Endothelial cell of umbilical vein (primary cell): ENCODE results near the gene NEDD4. TPM values are rescaled to one million over a fixed set of nuclear protein-coding genes. Genes with fewer than 3 reads are reported as not detected.

Source experiments
- BruUV-seq: library from RNA; stranded (reverse); fragments of 400-500 nt; replicated peaks from 2 replicates; lab custom pipeline; 2021; lab: Mats Ljungman, UMichigan
- CTCF ChIA-PET: fragments of 300-600, 350-600 bp; sonication (Branson Sonifier 250); formaldehyde crosslinking; loops from one replicate; lab custom pipeline; 2021; ENCODE audit warnings: antibody characterized with exemption, inconsistent platforms; lab: Charles Lee
- POLR2A ChIA-PET: fragments of 300-600, 350-600 bp; sonication (Branson Sonifier 250); formaldehyde crosslinking; loops from one replicate; lab custom pipeline; 2021; ENCODE audit warnings: antibody characterized with exemption, inconsistent platforms; lab: Charles Lee
- DNase-seq: peaks from one replicate; pipeline ENCODE4 v3.0.0-alpha.2; 2011; ENCODE audit warnings: low read depth, low spot score
- FAIRE-seq: peaks from 2 replicates; lab custom pipeline; 2011; peaks lifted over from hg19 to GRCh38; lab: Jason Lieb, UNC
- H2AFZ ChIP-seq: 2 replicates; pipeline ENCODE4 v1.6.0; 2012; ENCODE audit warnings: low read depth, low read length, control low read depth, inconsistent platforms
- H3K27ac ChIP-seq: 2 replicates; pipeline ENCODE4 v1.5.1; 2011; ENCODE audit warnings: low read depth, mild to moderate bottlenecking, control low read depth, low read length, moderate library complexity; ENCODE audit not compliant: insufficient read depth
- H3K27me3 ChIP-seq, 2 experiments: 2 replicates each; pipeline versions ENCODE4 v1.6.0 to v1.6.1; 2011; ENCODE audit warnings: low read length in 2 of 2, mixed read lengths in 1 of 2; ENCODE audit not compliant: control insufficient read depth in 2 of 2, insufficient read depth in 2 of 2
- H3K36me3 ChIP-seq, 2 experiments: 2 replicates in 1 of 2; 3 replicates in 1 of 2; pipeline ENCODE4 v1.5.1; 2011; ENCODE audit warnings: low read length in 2 of 2, mild to moderate bottlenecking in 1 of 2, moderate library complexity in 1 of 2; ENCODE audit not compliant: control insufficient read depth in 2 of 2, insufficient read depth in 2 of 2; ENCODE audit errors: extremely low read depth in 1 of 2
- H3K4me1 ChIP-seq: 3 replicates; pipeline ENCODE4 v1.5.1; 2011; ENCODE audit warnings: mild to moderate bottlenecking, low read length; ENCODE audit not compliant: control insufficient read depth, insufficient read depth; ENCODE audit errors: extremely low read depth
- H3K4me2 ChIP-seq: 2 replicates; pipeline ENCODE4 v1.6.1; 2011; ENCODE audit warnings: low read length, control low read depth, mixed read lengths; ENCODE audit not compliant: insufficient read depth
- H3K4me3 ChIP-seq, 3 experiments: fragments of 200-600 bp in 1 of 3; sonication (generic), shearing (Covaris generic) in 1 of 3; replicated peaks in 1 of 3; 2 replicates each; pipeline ENCODE4 v1.5.1; 2011 to 2016; ENCODE audit warnings: control low read depth in 3 of 3, low read length in 3 of 3, mild to moderate bottlenecking in 2 of 3, inconsistent platforms in 1 of 3, low read depth in 1 of 3, moderate library complexity in 1 of 3; ENCODE audit not compliant: insufficient read depth in 1 of 3
- H3K79me2 ChIP-seq: 2 replicates; pipeline ENCODE4 v1.6.0; 2012; ENCODE audit warnings: low read length, inconsistent platforms; ENCODE audit not compliant: control insufficient read depth, insufficient read depth
- H3K9ac ChIP-seq: replicated peaks from 2 replicates; pipeline ENCODE3; 2011; ENCODE audit warnings: low read length, control low read depth; ENCODE audit not compliant: insufficient read depth; ENCODE audit errors: extremely low read depth
- H3K9me1 ChIP-seq: replicated peaks from 3 replicates; pipeline ENCODE4 v1.6.0; 2011; ENCODE audit warnings: mild to moderate bottlenecking, low read length; ENCODE audit not compliant: control insufficient read depth, insufficient read depth; ENCODE audit errors: extremely low read depth
- H3K9me3 ChIP-seq: replicated peaks from 2 replicates; pipeline ENCODE4 v1.5.1; 2012; ENCODE audit warnings: low read length, inconsistent platforms; ENCODE audit not compliant: control insufficient read depth, insufficient read depth
- H4K20me1 ChIP-seq: replicated peaks from 2 replicates; pipeline ENCODE3; 2011; ENCODE audit warnings: mild to moderate bottlenecking, low read length; ENCODE audit not compliant: control insufficient read depth, insufficient read depth; ENCODE audit errors: extremely low read depth
- CTCF ChIP-seq, 2 donors: IDR thresholded peaks; 1 replicate in 1 of 2; 2 replicates in 1 of 2; pipeline ENCODE4 v1.5.1; 2011; ENCODE audit warnings: low read length in 2 of 2, mild to moderate bottlenecking in 2 of 2, moderate library complexity in 2 of 2, control low read depth in 1 of 2, inconsistent platforms in 1 of 2, low read depth in 1 of 2; ENCODE audit not compliant: insufficient read depth in 1 of 2; ENCODE audit errors: extremely low read depth in 1 of 2
- EZH2 ChIP-seq: IDR thresholded peaks from 2 replicates; pipeline ENCODE4 v1.6.1; 2012; ENCODE audit warnings: borderline replicate concordance, low read depth, mild to moderate bottlenecking, moderate library complexity, low read length, inconsistent platforms; ENCODE audit not compliant: severe bottlenecking
- FOS ChIP-seq: IDR thresholded peaks from 2 replicates; pipeline ENCODE4 v1.6.1; 2011; ENCODE audit warnings: mild to moderate bottlenecking, low read length, moderate library complexity, borderline replicate concordance; ENCODE audit not compliant: insufficient read depth
- GATA2 ChIP-seq: IDR thresholded peaks from 2 replicates; pipeline ENCODE4 v1.7.0; 2011; ENCODE audit warnings: low read depth, mild to moderate bottlenecking, moderate library complexity, mixed read lengths, low read length; ENCODE audit not compliant: insufficient read length, insufficient read depth
- JUN ChIP-seq: IDR thresholded peaks from 2 replicates; pipeline ENCODE4 v1.6.1; 2011; ENCODE audit warnings: borderline replicate concordance, low read depth; ENCODE audit not compliant: insufficient read length, insufficient read depth
- MAX ChIP-seq: IDR thresholded peaks from 2 replicates; pipeline ENCODE4 v1.6.1; 2011; ENCODE audit not compliant: insufficient read depth, insufficient read length
- MYC ChIP-seq: IDR thresholded peaks from one replicate; pipeline ENCODE4 v1.6.1; 2011; ENCODE audit warnings: mild to moderate bottlenecking, low read depth, low read length
- POLR2A ChIP-seq: IDR thresholded peaks from 2 replicates; pipeline ENCODE4 v1.6.1; 2012; ENCODE audit warnings: low read depth, mild to moderate bottlenecking, control low read depth, low read length
- POLR2AphosphoS5 ChIP-seq: IDR thresholded peaks from 2 replicates; pipeline ENCODE4 v1.6.1; 2012; ENCODE audit warnings: low read depth, mild to moderate bottlenecking, control low read depth, low read length, moderate library complexity; ENCODE audit not compliant: insufficient read depth
- dilution Hi-C: fragments of 300-500 bp; cut with MboI; formaldehyde crosslinking; loops from one replicate; pipeline ENCODE4 v1.15.0; 2019; ENCODE audit warnings: low sequenced_read_pairs; ENCODE audit not compliant: extremely low pct_ligation_motif_present
- intact Hi-C: fragments of 100-400 bp; cut with micrococcal nuclease; formaldehyde crosslinking; loops from one replicate; pipeline ENCODE4 v1.10.0; 2022
- polyA plus RNA-seq, 4 experiments: library from polyadenylated mRNA; depleted of rRNA in 3 of 4; stranded (reverse) in 3 of 4; unstranded in 1 of 4; fragments of >200 nt; gene quantifications; 2 replicates each; pipeline versions ENCODE4 v1.2.1 to v1.2.3, GENCODE V29; 2011 to 2012; ENCODE audit warnings: missing spikeins in 1 of 4
- total RNA-seq: library from RNA; stranded (reverse); gene quantifications from 2 replicates; pipeline ENCODE4 v1.2.3, GENCODE V29; 2021

NEDD4 gene
- total and polyA plus RNA-seq, 2 donors (not counting 3 experiments of a cell fraction or from before 2014, with no cell fraction given) = 9.2 to 39.0 TPM

- DNase-seq = no peak
- intact Hi-C loops (no loop called here), dilution Hi-C loops (no loop called here)
- H3K79me2 ChIP-seq = no peaks in the 10 kb centered on the region
- H3K4me3 ChIP-seq = no peak overlapping the region
- H3K9me3 ChIP-seq = no peaks in the 10 kb centered on the region
- no peaks in the 10 kb centered on the region for H3K27me3 ChIP-seq
- POLR2A ChIA-PET = interaction anchor here (0.5 kb wide), 1 partner anchor 49 kb away, joined by 6 read pairs; no protein-coding TSS in a partner anchor
- no peak for TF ChIP-seq POLR2A
- TF ChIP-seq POLR2AphosphoS5 = no peak
- TF ChIP-seq MYC = no peak
- TF ChIP-seq MAX = no peak
- no peak for TF ChIP-seq EZH2
- no peak for TF ChIP-seq JUN
- TF ChIP-seq FOS = no peak
- no peak for TF ChIP-seq CTCF (IDR thresholded peaks at IDR 0.05; ENCODE audit: extremely low read depth in 1 of 2, insufficient read depth in 1 of 2, low read depth in 1 of 2, low read length in 2 of 2)
- no peak for TF ChIP-seq GATA2
- H3K36me3 ChIP-seq = peaks cover 0 to 2% of the 10 kb centered on the region in 2 experiments
- H3K9me1 ChIP-seq = no peaks in the 10 kb centered on the region
- no peak overlapping the region for H3K27ac ChIP-seq
- H2AFZ ChIP-seq = no peak overlapping the region
- CTCF ChIA-PET = interaction anchor here (1.8 kb wide), 1 partner anchor 11 kb away, joined by 6 read pairs; no protein-coding TSS in a partner anchor
- no peaks in the 10 kb centered on the region for H3K4me1 ChIP-seq
- H4K20me1 ChIP-seq = no peaks in the 10 kb centered on the region
- no peak overlapping the region for H3K4me2 ChIP-seq
- no peak overlapping the region for H3K9ac ChIP-seq
- FAIRE-seq = no peak
- no TSS peak for BruUV-seq
These were observed 64.5 kb downstream of the NEDD4 start for GRCh38 chr15:55928955-55929354.
